ENCODE results near the gene PWP1. TPM values are rescaled to one million over a fixed set of nuclear protein-coding genes. Genes with fewer than 3 reads are reported as not detected.
"Not testable (repeated sequence)": the region's sequence is repeated elsewhere in the genome, so short reads cannot be mapped to it uniquely, and the experiment has no call there.

Gene PWP1
- total and polyA plus RNA-seq, 8 donors = 22.8 to 58.6 (median 53.6) TPM

- TF ChIP-seq CTCF (IDR thresholded peaks at IDR 0.05) = no peak
- Histone ChIP-seq H3K4me3 (peak overlapping the region in 1 of 2 donors; percentile 84), H3K36me3 (peaks cover 0 to 11% of the 10 kb centered on the region in 2 donors), H3K27ac (no peak overlapping the region), H3K9me3 (no peaks in the 10 kb centered on the region), H3K27me3 (peaks cover 0 to 2% of the 10 kb centered on the region in 2 donors), H3K4me1 (peaks cover 3 to 16% of the 10 kb centered on the region in 2 donors)
- intact Hi-C loops (cut with DNase I) = no loop called here
- no peak for DNase-seq
- ATAC-seq = no peak
Measured at GRCh38 chr12:107684029-107684795, 1.4 kb upstream of the PWP1 start.

- Histone ChIP-seq H3K27me3 (no peaks in the 10 kb centered on the region), H3K36me3 (peaks cover 0 to 19% of the 10 kb centered on the region in 2 donors), H3K4me1 (peaks cover 3 to 16% of the 10 kb centered on the region in 2 donors), H3K9me3 (no peaks in the 10 kb centered on the region), H3K27ac (peak overlapping the region; percentile 74 to 77), H3K4me3 (peak overlapping the region; percentile 84 to 92)
- no peak for TF ChIP-seq CTCF (IDR thresholded peaks at IDR 0.05)
- ATAC-seq (peak; percentile 51), DNase-seq (peak in 1 of 4 donors; percentile 26)
- intact Hi-C loops (cut with DNase I) = no loop called here
Measured at GRCh38 chr12:107684990-107685359, 624 bp upstream of the PWP1 start.

- not testable (repeated sequence) for ATAC-seq
Measured at GRCh38 chr12:107695772-107696171, 10.2 kb downstream of the PWP1 start.

GRCh38 chr12:107702106-107702505 is 16.5 kb downstream of the PWP1 start:
- Histone ChIP-seq H3K27me3 (no peaks in the 10 kb centered on the region), H3K27ac (no peak overlapping the region), H3K9me3 (peaks cover 0 to 8% of the 10 kb centered on the region in 2 donors), H3K4me3 (no peak overlapping the region), H3K36me3 (peaks cover 7 to 89% of the 10 kb centered on the region in 2 donors), H3K4me1 (no peaks in the 10 kb centered on the region)
- no peak for TF ChIP-seq CTCF (IDR thresholded peaks at IDR 0.05)
- ATAC-seq (no peak), DNase-seq (no peak)
- intact Hi-C loops (cut with DNase I) = no loop called here

More at GRCh38 chr12:107695772-107696171, 10.2 kb downstream of the PWP1 start:
- DNase-seq; H3K4me3 ChIP-seq; H3K4me1 ChIP-seq; H3K27ac ChIP-seq; H3K9me3 ChIP-seq; H3K27me3 ChIP-seq; intact Hi-C loops (cut with DNase I): not testable (repeated sequence)
- H3K36me3 ChIP-seq = peaks cover 7 to 98% of the 10 kb centered on the region in 2 donors

DNA sequence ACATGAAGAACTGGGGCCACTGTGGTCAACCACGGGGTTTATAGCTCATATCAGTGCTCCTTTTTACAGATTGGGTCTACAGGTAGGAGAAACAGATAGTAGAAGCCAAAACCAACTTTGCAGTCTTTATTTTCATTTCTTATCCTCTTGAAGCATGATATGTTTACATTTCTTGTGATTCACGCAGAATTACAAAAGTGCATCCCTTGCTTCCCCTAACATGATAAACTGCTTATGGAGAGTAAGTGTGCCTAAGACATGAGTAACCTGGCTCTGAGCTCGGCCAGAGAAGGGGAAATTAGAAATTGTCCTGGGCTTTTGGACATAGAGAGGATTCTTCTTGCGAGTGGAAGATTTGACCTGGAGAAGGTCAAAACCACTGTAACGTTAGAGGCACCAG is 18.4 kb downstream of the PWP1 start:
- peaks cover 2 to 84% of the 10 kb centered on the region in 2 donors for H3K36me3 ChIP-seq
- intact Hi-C loops (cut with DNase I) = no loop called here
- no peak for TF ChIP-seq CTCF (IDR thresholded peaks at IDR 0.05)

DNA sequence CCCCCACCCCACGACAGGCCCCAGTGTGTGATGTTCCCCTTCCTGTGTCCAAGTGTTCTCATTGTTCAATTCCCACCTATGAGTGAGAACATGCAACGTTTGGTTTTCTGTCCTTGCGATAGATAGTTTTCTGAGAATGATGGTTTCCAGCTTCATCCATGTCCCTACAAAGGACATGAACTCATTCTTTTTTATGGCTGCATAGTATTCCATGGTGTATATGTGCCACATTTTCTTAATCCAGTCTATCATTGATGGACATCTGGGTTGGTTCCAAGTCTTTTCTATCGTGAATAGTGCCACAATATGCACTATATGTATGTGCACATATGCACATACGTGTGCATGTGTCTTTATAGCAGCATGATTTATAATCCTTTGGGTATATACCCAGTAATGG is 19.9 kb downstream of the PWP1 start:
- H3K27ac ChIP-seq; ATAC-seq; H3K4me1 ChIP-seq; H3K4me3 ChIP-seq; H3K27me3 ChIP-seq; H3K9me3 ChIP-seq; intact Hi-C loops (cut with DNase I); DNase-seq: not testable (repeated sequence)
- peaks cover 0 to 84% of the 10 kb centered on the region in 2 donors for H3K36me3 ChIP-seq

More for the DNA sequence above, 18.4 kb downstream of the PWP1 start:
- no peak for ATAC-seq
- Histone ChIP-seq H3K27ac (no peak overlapping the region), H3K27me3 (no peaks in the 10 kb centered on the region), H3K4me3 (no peak overlapping the region), H3K4me1 (no peaks in the 10 kb centered on the region), H3K9me3 (peaks cover 0 to 8% of the 10 kb centered on the region in 2 donors)
- no peak for DNase-seq
